HS-5 (cell line): ENCODE measurements around the gene NECTIN4.
"Not testable (repeated sequence)": the region's sequence is repeated elsewhere in the genome, so short reads cannot be mapped to it uniquely, and the experiment has no call there.

Source experiments
- DNase-seq: peaks from one replicate; pipeline ENCODE4 v3.0.0-alpha.2; 2012; ENCODE audit warnings: low read depth

NECTIN4 gene

GRCh38 chr1:161089251-161089924 lies at the start of gene NECTIN4:
Gene NECTIN4 (minus strand): TSS chr1:161089558. CDS start chr1:161089296, 262 bp downstream.
- DNase-seq: no peak

- DNase-seq: no peak
These were observed 49.1 kb upstream of the NECTIN4 start for GRCh38 chr1:161138431-161138830.

- DNase-seq: no peak
These were observed 48.5 kb upstream of the NECTIN4 start for GRCh38 chr1:161137881-161138280.

GRCh38 chr1:161133220-161133740 lies 43.9 kb upstream of the NECTIN4 start:
- no peak for DNase-seq

GRCh38 chr1:161132410-161133219 lies 43.3 kb upstream of the NECTIN4 start, which contains the start of gene DEDD:
Gene DEDD (minus strand): TSS chr1:161132667. CDS start chr1:161124462, 8,205 bp downstream.
- peak; percentile 91 for DNase-seq

GRCh38 chr1:161131523-161132409 lies 42.4 kb upstream of the NECTIN4 start:
- DNase-seq: no peak

- DNase-seq: no peak
These were observed 40.9 kb upstream of the NECTIN4 start for GRCh38 chr1:161130266-161130665.

- DNase-seq: no peak
These were observed 39.4 kb upstream of the NECTIN4 start for GRCh38 chr1:161128591-161129420.

GRCh38 chr1:161127649-161128048 lies 38.3 kb upstream of the NECTIN4 start:
- no peak for DNase-seq

- DNase-seq: no peak
These were observed 33.6 kb upstream of the NECTIN4 start for GRCh38 chr1:161122967-161123366.

GRCh38 chr1:161121834-161122233 lies 32.5 kb upstream of the NECTIN4 start:
- no peak for DNase-seq

- DNase-seq: no peak
These were observed 31.8 kb upstream of the NECTIN4 start for GRCh38 chr1:161121042-161121650.

GRCh38 chr1:161119092-161119903 lies 29.9 kb upstream of the NECTIN4 start:
- no peak for DNase-seq

- DNase-seq: no peak
These were observed 28.6 kb upstream of the NECTIN4 start, which contains the start of the genes NIT1 and PFDN2 for GRCh38 chr1:161117759-161118581. Gene NIT1 (plus strand): TSS chr1:161118105. CDS start chr1:161118177, 72 bp downstream. Gene PFDN2 (minus strand): TSS chr1:161118037. CDS start chr1:161118026, 11 bp downstream.

GRCh38 chr1:161115961-161116360 lies 26.6 kb upstream of the NECTIN4 start:
- not testable (repeated sequence) for DNase-seq

GRCh38 chr1:161115132-161115711 lies 25.9 kb upstream of the NECTIN4 start:
- peak; percentile 98 for DNase-seq

GRCh38 chr1:161114556-161114955 lies 25.2 kb upstream of the NECTIN4 start:
- no peak for DNase-seq

- no peak for DNase-seq
These were observed 24.6 kb upstream of the NECTIN4 start for GRCh38 chr1:161113915-161114314.
